Endothelial cell of umbilical vein (primary cell): ENCODE data around the gene EZH1. TPM values are rescaled to one million over a fixed set of nuclear protein-coding genes. Genes with fewer than 3 reads are reported as not detected.
"Not testable (repeated sequence)": the region's sequence is repeated elsewhere in the genome, so short reads cannot be mapped to it uniquely, and the experiment has no call there.

Experiments used
- BruUV-seq: library from RNA; stranded (reverse); fragments of 400-500 nt; replicated peaks from 2 replicates; lab custom pipeline; 2021; lab: Mats Ljungman, UMichigan
- CTCF ChIA-PET: fragments of 300-600, 350-600 bp; sonication (Branson Sonifier 250); formaldehyde crosslinking; loops from one replicate; lab custom pipeline; 2021; ENCODE audit warnings: antibody characterized with exemption, inconsistent platforms; lab: Charles Lee
- POLR2A ChIA-PET: fragments of 300-600, 350-600 bp; sonication (Branson Sonifier 250); formaldehyde crosslinking; loops from one replicate; lab custom pipeline; 2021; ENCODE audit warnings: antibody characterized with exemption, inconsistent platforms; lab: Charles Lee
- DNase-seq: peaks from one replicate; pipeline ENCODE4 v3.0.0-alpha.2; 2011; ENCODE audit warnings: low read depth, low spot score
- FAIRE-seq: peaks from 2 replicates; lab custom pipeline; 2011; peaks lifted over from hg19 to GRCh38; lab: Jason Lieb, UNC
- H2AFZ ChIP-seq: 2 replicates; pipeline ENCODE4 v1.6.0; 2012; ENCODE audit warnings: low read depth, low read length, control low read depth, inconsistent platforms
- H3K27ac ChIP-seq: 2 replicates; pipeline ENCODE4 v1.5.1; 2011; ENCODE audit warnings: low read depth, mild to moderate bottlenecking, control low read depth, low read length, moderate library complexity; ENCODE audit not compliant: insufficient read depth
- H3K27me3 ChIP-seq, 2 experiments: 2 replicates each; pipeline versions ENCODE4 v1.6.0 to v1.6.1; 2011; ENCODE audit warnings: low read length in 2 of 2, mixed read lengths in 1 of 2; ENCODE audit not compliant: control insufficient read depth in 2 of 2, insufficient read depth in 2 of 2
- H3K36me3 ChIP-seq, 2 experiments: 2 replicates in 1 of 2; 3 replicates in 1 of 2; pipeline ENCODE4 v1.5.1; 2011; ENCODE audit warnings: low read length in 2 of 2, mild to moderate bottlenecking in 1 of 2, moderate library complexity in 1 of 2; ENCODE audit not compliant: control insufficient read depth in 2 of 2, insufficient read depth in 2 of 2; ENCODE audit errors: extremely low read depth in 1 of 2
- H3K4me1 ChIP-seq: 3 replicates; pipeline ENCODE4 v1.5.1; 2011; ENCODE audit warnings: mild to moderate bottlenecking, low read length; ENCODE audit not compliant: control insufficient read depth, insufficient read depth; ENCODE audit errors: extremely low read depth
- H3K4me2 ChIP-seq: 2 replicates; pipeline ENCODE4 v1.6.1; 2011; ENCODE audit warnings: low read length, control low read depth, mixed read lengths; ENCODE audit not compliant: insufficient read depth
- H3K4me3 ChIP-seq, 3 experiments: fragments of 200-600 bp in 1 of 3; sonication (generic), shearing (Covaris generic) in 1 of 3; replicated peaks in 1 of 3; 2 replicates each; pipeline ENCODE4 v1.5.1; 2011 to 2016; ENCODE audit warnings: control low read depth in 3 of 3, low read length in 3 of 3, mild to moderate bottlenecking in 2 of 3, inconsistent platforms in 1 of 3, low read depth in 1 of 3, moderate library complexity in 1 of 3; ENCODE audit not compliant: insufficient read depth in 1 of 3
- H3K79me2 ChIP-seq: 2 replicates; pipeline ENCODE4 v1.6.0; 2012; ENCODE audit warnings: low read length, inconsistent platforms; ENCODE audit not compliant: control insufficient read depth, insufficient read depth
- H3K9ac ChIP-seq: replicated peaks from 2 replicates; pipeline ENCODE3; 2011; ENCODE audit warnings: low read length, control low read depth; ENCODE audit not compliant: insufficient read depth; ENCODE audit errors: extremely low read depth
- H3K9me1 ChIP-seq: replicated peaks from 3 replicates; pipeline ENCODE4 v1.6.0; 2011; ENCODE audit warnings: mild to moderate bottlenecking, low read length; ENCODE audit not compliant: control insufficient read depth, insufficient read depth; ENCODE audit errors: extremely low read depth
- H3K9me3 ChIP-seq: replicated peaks from 2 replicates; pipeline ENCODE4 v1.5.1; 2012; ENCODE audit warnings: low read length, inconsistent platforms; ENCODE audit not compliant: control insufficient read depth, insufficient read depth
- H4K20me1 ChIP-seq: replicated peaks from 2 replicates; pipeline ENCODE3; 2011; ENCODE audit warnings: mild to moderate bottlenecking, low read length; ENCODE audit not compliant: control insufficient read depth, insufficient read depth; ENCODE audit errors: extremely low read depth
- FOS ChIP-seq: IDR thresholded peaks from 2 replicates; pipeline ENCODE4 v1.6.1; 2011; ENCODE audit warnings: mild to moderate bottlenecking, low read length, moderate library complexity, borderline replicate concordance; ENCODE audit not compliant: insufficient read depth
- JUN ChIP-seq: IDR thresholded peaks from 2 replicates; pipeline ENCODE4 v1.6.1; 2011; ENCODE audit warnings: borderline replicate concordance, low read depth; ENCODE audit not compliant: insufficient read length, insufficient read depth
- POLR2A ChIP-seq: IDR thresholded peaks from 2 replicates; pipeline ENCODE4 v1.6.1; 2012; ENCODE audit warnings: low read depth, mild to moderate bottlenecking, control low read depth, low read length
- POLR2AphosphoS5 ChIP-seq: IDR thresholded peaks from 2 replicates; pipeline ENCODE4 v1.6.1; 2012; ENCODE audit warnings: low read depth, mild to moderate bottlenecking, control low read depth, low read length, moderate library complexity; ENCODE audit not compliant: insufficient read depth
- dilution Hi-C: fragments of 300-500 bp; cut with MboI; formaldehyde crosslinking; loops from one replicate; pipeline ENCODE4 v1.15.0; 2019; ENCODE audit warnings: low sequenced_read_pairs; ENCODE audit not compliant: extremely low pct_ligation_motif_present
- intact Hi-C: fragments of 100-400 bp; cut with micrococcal nuclease; formaldehyde crosslinking; loops from one replicate; pipeline ENCODE4 v1.10.0; 2022
- polyA plus RNA-seq, 4 experiments: library from polyadenylated mRNA; depleted of rRNA in 3 of 4; stranded (reverse) in 3 of 4; unstranded in 1 of 4; fragments of >200 nt; gene quantifications; 2 replicates each; pipeline versions ENCODE4 v1.2.1 to v1.2.3, GENCODE V29; 2011 to 2012; ENCODE audit warnings: missing spikeins in 1 of 4
- total RNA-seq: library from RNA; stranded (reverse); gene quantifications from 2 replicates; pipeline ENCODE4 v1.2.3, GENCODE V29; 2021
- TF ChIP-seq, protein P1 (sequence below): IDR thresholded peaks from 2 replicates; pipeline ENCODE4 v1.6.1; 2011; ENCODE audit not compliant: insufficient read depth, insufficient read length

The EZH1 gene
- total and polyA plus RNA-seq, 2 donors (not counting 3 experiments of a cell fraction or from before 2014, with no cell fraction given) = 31.4 to 33.7 TPM

- no peak overlapping the region for H2AFZ ChIP-seq
- no peak for TF ChIP-seq POLR2AphosphoS5
- peak; percentile 62 for TF ChIP-seq FOS
- no peak for TF ChIP-seq POLR2A
- TF ChIP-seq, protein P1, sequence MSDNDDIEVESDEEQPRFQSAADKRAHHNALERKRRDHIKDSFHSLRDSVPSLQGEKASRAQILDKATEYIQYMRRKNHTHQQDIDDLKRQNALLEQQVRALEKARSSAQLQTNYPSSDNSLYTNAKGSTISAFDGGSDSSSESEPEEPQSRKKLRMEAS = no peak
- peak; percentile 50 for TF ChIP-seq JUN
- dilution Hi-C loops (no loop called here), intact Hi-C loops (no loop called here)
- no peak overlapping the region for H3K9ac ChIP-seq
- H3K4me1 ChIP-seq = peaks cover 7% of the 10 kb centered on the region
- BruUV-seq = no TSS peak
- FAIRE-seq (peak; percentile 78), DNase-seq (peak; percentile 49)
- no peak overlapping the region for H3K4me3 ChIP-seq
- H3K36me3 ChIP-seq = peaks cover 11 to 21% of the 10 kb centered on the region in 2 experiments
- H3K9me1 ChIP-seq = no peaks in the 10 kb centered on the region
- no peak overlapping the region for H3K27ac ChIP-seq
- CTCF ChIA-PET = interaction anchor here (0.8 to 2.0 kb wide), 7 partner anchors 8 to 89 kb away, joined by 3 to 10 read pairs (median 3); partner anchors contain the start of genes CCR10, CNTNAP1, PSMC3IP and TUBG2
- no peaks in the 10 kb centered on the region for H4K20me1 ChIP-seq
- no peaks in the 10 kb centered on the region for H3K9me3 ChIP-seq
- H3K79me2 ChIP-seq = no peaks in the 10 kb centered on the region
- no peak overlapping the region for H3K4me2 ChIP-seq
- no peaks in the 10 kb centered on the region for H3K27me3 ChIP-seq
- POLR2A ChIA-PET = interaction anchor here (0.6 kb wide), 1 partner anchor 63 kb away, joined by 10 read pairs; no protein-coding TSS in a partner anchor
Observed at GRCh38 chr17:42667088-42667951, 77.5 kb downstream of the EZH1 start.

DNA sequence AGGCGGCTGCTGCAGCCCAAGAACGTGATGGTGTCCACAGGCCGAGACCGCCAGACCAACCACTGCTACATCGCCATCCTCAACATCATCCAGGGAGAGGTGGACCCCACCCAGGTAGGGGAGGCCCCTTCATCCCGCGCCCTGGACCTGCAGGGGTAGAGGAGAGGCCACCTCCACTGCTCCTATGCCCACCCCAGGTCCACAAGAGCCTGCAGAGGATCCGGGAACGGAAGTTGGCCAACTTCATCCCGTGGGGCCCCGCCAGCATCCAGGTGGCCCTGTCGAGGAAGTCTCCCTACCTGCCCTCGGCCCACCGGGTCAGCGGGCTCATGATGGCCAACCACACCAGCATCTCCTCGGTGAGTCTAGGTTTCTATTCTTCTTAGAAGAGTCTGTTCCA lies 78.7 kb downstream of the EZH1 start:
- dilution Hi-C loops, H3K27ac ChIP-seq, intact Hi-C loops, H3K9me3 ChIP-seq, H3K9ac ChIP-seq, H3K27me3 ChIP-seq, H3K9me1 ChIP-seq, FAIRE-seq, H3K4me2 ChIP-seq, H3K4me1 ChIP-seq, DNase-seq, H3K79me2 ChIP-seq, H4K20me1 ChIP-seq, H3K4me3 ChIP-seq, H2AFZ ChIP-seq, BruUV-seq: not testable (repeated sequence)
- CTCF ChIA-PET = interaction anchor here (2.0 kb wide), 1 partner anchor 88 kb away, joined by 10 read pairs; the partner anchor contains the start of gene PSMC3IP
- POLR2A ChIA-PET = interaction anchor here (0.6 kb wide), 1 partner anchor 62 kb away, joined by 10 read pairs; no protein-coding TSS in a partner anchor
- H3K36me3 ChIP-seq = peaks cover 9 to 15% of the 10 kb centered on the region in 2 experiments
